Small intestine (tissue), 7 donors: ENCODE results near the gene GREB1L. TPM values are rescaled to one million over a fixed set of nuclear protein-coding genes. Genes with fewer than 3 reads are reported as not detected.
"Not testable (repeated sequence)": the region's sequence is repeated elsewhere in the genome, so short reads cannot be mapped to it uniquely, and the experiment has no call there.

Source experiments
- DNase-seq, 2 donors: peaks; one replicate each; pipeline versions ENCODE4 v3.0.0 to v3.0.0-alpha.2; 2013
- FAIRE-seq: peaks from 2 replicates; lab custom pipeline; 2012; peaks lifted over from hg19 to GRCh38; lab: Jason Lieb, UNC
- H3K27ac ChIP-seq, 3 donors: one replicate each; pipeline ENCODE4 v1.5.1; 2013; ENCODE audit warnings: low read length in 2 of 3, mild to moderate bottlenecking in 2 of 3, control low read depth in 1 of 3, inconsistent platforms in 1 of 3, low read depth in 1 of 3, moderate library complexity in 1 of 3
- H3K27me3 ChIP-seq, 3 donors: one replicate each; pipeline ENCODE4 v1.6.1; 2013; ENCODE audit warnings: low read length in 3 of 3, inconsistent platforms in 1 of 3; ENCODE audit not compliant: control insufficient read depth in 3 of 3, insufficient read depth in 3 of 3
- H3K36me3 ChIP-seq, 3 donors: one replicate each; pipeline ENCODE4 v1.6.1; 2013; ENCODE audit warnings: low read length in 3 of 3, inconsistent platforms in 1 of 3, low read depth in 1 of 3, mild to moderate bottlenecking in 1 of 3, moderate library complexity in 1 of 3; ENCODE audit not compliant: control insufficient read depth in 3 of 3, insufficient read depth in 2 of 3
- H3K4me1 ChIP-seq, 3 donors: one replicate each; pipeline ENCODE4 v1.6.1; 2013; ENCODE audit warnings: low read length in 2 of 3, inconsistent platforms in 1 of 3, low read depth in 1 of 3, mild to moderate bottlenecking in 1 of 3, moderate library complexity in 1 of 3; ENCODE audit not compliant: control insufficient read depth in 3 of 3, insufficient read depth in 2 of 3
- H3K4me3 ChIP-seq, 3 donors: one replicate each; pipeline ENCODE4 v1.5.1; 2013; ENCODE audit warnings: low read length in 3 of 3, control low read depth in 1 of 3, inconsistent platforms in 1 of 3, low read depth in 1 of 3, mild to moderate bottlenecking in 1 of 3, moderate library complexity in 1 of 3
- H3K9me3 ChIP-seq, 2 donors: one replicate each; pipeline ENCODE4 v1.6.1; 2013; ENCODE audit warnings: low read depth in 1 of 2, low read length in 1 of 2; ENCODE audit not compliant: control insufficient read depth in 2 of 2, insufficient read depth in 1 of 2
- WGBS, 3 donors: extraction: QIAGEN DNeasy Blood & Tissue Kit; methylation state at CpG; one replicate each; pipeline ENCODE4 v1.1.7; 2013; 5-methylcytosine and 5-hydroxymethylcytosine counted together
- polyA plus RNA-seq, 4 donors: library from polyadenylated mRNA; stranded (reverse) in 3 of 4; unstranded in 1 of 4; fragments of 200-250 nt in 3 of 4; fragments of 120-200 nt in 1 of 4; gene quantifications; one replicate each; pipeline versions ENCODE4 v1.2.1 to v1.2.3, GENCODE V29; 2013
- donor health status: healthy with polysubstance abuse.
- donor health status: control.
- donor health status: control.
- donor health status: Bipolar disorder and iron deficiency.
- donor health status: healthy.

The GREB1L gene
- polyA plus RNA-seq, 4 donors, result under 0.01 to 2.4 (median 0.52) TPM; not detected in 1

GRCh38 chr18:21269349-21269748 lies 27.3 kb downstream of the GREB1L start:
- WGBS, 3 donors, result 0 to 6% (median 3%) methylated on average over 1 of the region's 1 CpG
- DNase-seq, result no peak

GRCh38 chr18:21270453-21270852 lies 28.4 kb downstream of the GREB1L start:
- WGBS, 3 donors, result 65 to 68% (median 67%) methylated on average over 3 of the region's 3 CpGs
- FAIRE-seq (no peak), DNase-seq (peak in 1 of 2 donors; percentile 12)
- Histone ChIP-seq H3K36me3 (no peaks in the 10 kb centered on the region), H3K4me3 (no peak overlapping the region), H3K27ac (no peak overlapping the region), H3K4me1 (peaks cover 0 to 6% (median 0%) of the 10 kb centered on the region in 3 donors), H3K9me3 (no peaks in the 10 kb centered on the region), H3K27me3 (no peaks in the 10 kb centered on the region)

More at GRCh38 chr18:21269349-21269748, 27.3 kb downstream of the GREB1L start:
- H3K27ac ChIP-seq, result no peak overlapping the region
- no peaks in the 10 kb centered on the region for H3K27me3 ChIP-seq
- H3K36me3 ChIP-seq, result no peaks in the 10 kb centered on the region
- peaks cover 0 to 6% (median 0%) of the 10 kb centered on the region in 3 donors for H3K4me1 ChIP-seq
- H3K4me3 ChIP-seq, result no peak overlapping the region
- FAIRE-seq, result no peak
- no peaks in the 10 kb centered on the region for H3K9me3 ChIP-seq

GRCh38 chr18:21272016-21272579 lies 30.1 kb downstream of the GREB1L start:
- no peak for FAIRE-seq
- H3K9me3 ChIP-seq, result no peaks in the 10 kb centered on the region
- peaks cover 0 to 6% (median 0%) of the 10 kb centered on the region in 3 donors for H3K4me1 ChIP-seq
- no peak for DNase-seq
- no peak overlapping the region for H3K4me3 ChIP-seq
- H3K27ac ChIP-seq, result no peak overlapping the region
- no peaks in the 10 kb centered on the region for H3K27me3 ChIP-seq
- no peaks in the 10 kb centered on the region for H3K36me3 ChIP-seq
- WGBS, 3 donors, result 61 to 80% (median 74%) methylated on average over 4 of the region's 4 CpGs

GRCh38 chr18:21273568-21273967 lies 31.5 kb downstream of the GREB1L start:
- H3K4me3 ChIP-seq, result no peak overlapping the region
- no peaks in the 10 kb centered on the region for H3K36me3 ChIP-seq
- 65 to 72% (median 66%) methylated on average over 3 of the region's 3 CpGs for WGBS, 3 donors
- FAIRE-seq (no peak), DNase-seq (no peak)
- no peak overlapping the region for H3K27ac ChIP-seq
- H3K27me3 ChIP-seq, result no peaks in the 10 kb centered on the region
- no peaks in the 10 kb centered on the region for H3K9me3 ChIP-seq
- H3K4me1 ChIP-seq, result no peaks in the 10 kb centered on the region

GRCh38 chr18:21275645-21276044 lies 33.6 kb downstream of the GREB1L start:
- Histone ChIP-seq H3K4me1 (no peaks in the 10 kb centered on the region), H3K27ac (no peak overlapping the region), H3K27me3 (peaks cover 0 to 1% (median 0%) of the 10 kb centered on the region in 3 donors), H3K4me3 (no peak overlapping the region), H3K36me3 (no peaks in the 10 kb centered on the region), H3K9me3 (no peaks in the 10 kb centered on the region)
- 90 to 94% (median 92%) methylated on average over 7 of the region's 7 CpGs for WGBS, 3 donors
- FAIRE-seq (no peak), DNase-seq (no peak)

GRCh38 chr18:21277578-21277977 lies 35.5 kb downstream of the GREB1L start:
- Histone ChIP-seq H3K9me3 (no peaks in the 10 kb centered on the region), H3K36me3 (no peaks in the 10 kb centered on the region), H3K4me1 (no peaks in the 10 kb centered on the region), H3K4me3 (no peak overlapping the region), H3K27ac (no peak overlapping the region), H3K27me3 (peaks cover 0 to 1% (median 0%) of the 10 kb centered on the region in 3 donors)
- WGBS, 3 donors, result 93 to 99% (median 96%) methylated on average over 4 of the region's 4 CpGs
- DNase-seq (no peak), FAIRE-seq (no peak)

GRCh38 chr18:21278218-21278617 lies 36.2 kb downstream of the GREB1L start:
- WGBS, 3 donors, result 90 to 98% (median 94%) methylated on average over 6 of the region's 6 CpGs
- H3K27ac ChIP-seq, H3K9me3 ChIP-seq, H3K36me3 ChIP-seq, H3K4me1 ChIP-seq, H3K4me3 ChIP-seq, DNase-seq, H3K27me3 ChIP-seq, FAIRE-seq: not testable (repeated sequence)

- Histone ChIP-seq H3K4me3 (no peak overlapping the region), H3K36me3 (no peaks in the 10 kb centered on the region), H3K27ac (no peak overlapping the region), H3K9me3 (no peaks in the 10 kb centered on the region), H3K4me1 (no peaks in the 10 kb centered on the region), H3K27me3 (peaks cover 0 to 1% (median 0%) of the 10 kb centered on the region in 3 donors)
- no peak for FAIRE-seq
- DNase-seq, result no peak
Observed at GRCh38 chr18:21281603-21282002, 39.6 kb downstream of the GREB1L start.

GRCh38 chr18:21284540-21284939 lies 42.5 kb downstream of the GREB1L start:
- DNase-seq (no peak), FAIRE-seq (no peak)
- H3K4me1 ChIP-seq, result no peaks in the 10 kb centered on the region
- 70 to 88% (median 87%) methylated on average over 3 of the region's 3 CpGs for WGBS, 3 donors
- no peaks in the 10 kb centered on the region for H3K9me3 ChIP-seq
- no peaks in the 10 kb centered on the region for H3K36me3 ChIP-seq
- H3K27ac ChIP-seq, result no peak overlapping the region
- peaks cover 0 to under 1% (median 0%) of the 10 kb centered on the region in 3 donors for H3K27me3 ChIP-seq
- H3K4me3 ChIP-seq, result no peak overlapping the region
